HG02642 (cell line): ENCODE results near the gene ALKBH4.
"Not testable (repeated sequence)": the region's sequence is repeated elsewhere in the genome, so short reads cannot be mapped to it uniquely, and the experiment has no call there.

Experiments
- ATAC-seq: cut with Tn5 transposase; IDR thresholded peaks from one replicate; pipeline ENCODE4 v1.9.1; 2021; ENCODE audit warnings: mild to moderate bottlenecking; ENCODE audit not compliant: unreplicated experiment, poor library complexity

ALKBH4 gene

GRCh38 chr7:102464577-102465280, at the start of gene ALKBH4, which contains the start of gene LRWD1:
Gene ALKBH4, minus strand, starts transcription at chr7:102464863. Its CDS starts 27 bp downstream, at chr7:102464836.
Gene LRWD1, plus strand, starts transcription at chr7:102464984. Its CDS starts 97 bp downstream, at chr7:102465081.
- peak; percentile 93 for ATAC-seq

DNA sequence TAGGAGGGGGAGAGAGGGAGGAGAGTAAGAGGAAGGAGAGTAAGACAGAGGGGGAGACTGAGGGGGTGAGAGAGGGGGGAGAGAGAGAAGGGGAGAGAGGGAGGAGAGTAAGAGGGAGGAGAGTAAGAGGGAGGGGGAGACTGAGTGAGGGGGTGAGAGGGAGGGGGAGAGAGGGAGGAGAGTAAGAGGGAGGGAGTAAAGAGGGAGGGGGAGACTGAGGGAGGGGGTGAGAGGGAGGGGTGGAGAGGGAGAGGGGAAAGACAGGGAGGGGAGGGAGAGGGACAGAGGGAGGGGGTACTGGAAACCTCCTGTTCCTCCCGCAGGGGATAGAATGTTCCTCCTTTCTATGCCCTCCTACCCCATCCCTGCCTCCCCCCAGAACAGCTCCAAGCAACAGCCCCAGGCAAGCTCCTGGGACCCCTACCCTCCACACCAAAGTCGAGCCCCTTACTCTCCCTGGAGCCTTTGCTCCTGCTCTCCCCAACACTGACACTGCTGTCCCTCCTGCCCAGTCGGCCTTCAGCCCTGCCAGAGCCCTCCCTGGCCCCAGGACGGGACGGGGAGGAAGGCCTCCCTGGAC, 48.1 kb upstream of the ALKBH4 start:
- ATAC-seq = not testable (repeated sequence)

DNA sequence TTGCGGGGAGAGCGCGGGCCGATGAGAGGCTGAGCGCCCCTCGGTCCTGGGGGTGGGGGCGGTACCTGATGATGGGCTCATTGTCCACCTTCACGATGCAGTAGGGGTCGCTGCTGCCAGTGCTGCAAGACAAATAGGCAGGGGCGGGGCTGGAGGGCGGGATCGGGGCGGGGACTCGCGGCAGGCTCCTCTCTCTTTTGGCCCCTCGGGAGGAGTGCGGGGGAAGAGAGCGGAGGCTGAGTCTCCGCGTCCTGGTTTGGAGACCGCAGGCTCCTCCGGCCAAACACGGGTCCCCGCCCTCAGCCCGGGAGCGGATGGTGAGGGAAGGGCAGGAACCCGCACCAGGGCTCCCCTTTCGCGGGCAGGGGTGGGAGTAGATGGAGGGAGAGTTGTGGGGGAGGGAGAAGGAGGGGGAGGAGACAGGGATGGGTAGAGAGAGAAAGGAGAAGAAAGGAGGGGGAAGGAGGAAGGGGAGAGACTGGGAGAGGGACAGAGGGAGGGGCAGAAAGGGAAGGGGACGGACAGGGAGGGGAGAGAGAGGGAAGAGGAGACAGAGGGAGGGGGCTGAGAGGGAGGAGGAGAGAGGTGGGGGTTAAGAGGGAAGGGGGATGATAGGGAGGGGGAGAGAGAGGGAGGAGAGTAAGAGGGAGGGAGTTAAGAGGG, 47.3 kb upstream of the ALKBH4 start:
- ATAC-seq = peak; percentile 36

GRCh38 chr7:102510575-102510974, 45.9 kb upstream of the ALKBH4 start:
- not testable (repeated sequence) for ATAC-seq

GRCh38 chr7:102507410-102508088, 42.9 kb upstream of the ALKBH4 start:
- not testable (repeated sequence) for ATAC-seq

- not testable (repeated sequence) for ATAC-seq
These were observed 40.9 kb upstream of the ALKBH4 start for GRCh38 chr7:102505298-102506185.

DNA sequence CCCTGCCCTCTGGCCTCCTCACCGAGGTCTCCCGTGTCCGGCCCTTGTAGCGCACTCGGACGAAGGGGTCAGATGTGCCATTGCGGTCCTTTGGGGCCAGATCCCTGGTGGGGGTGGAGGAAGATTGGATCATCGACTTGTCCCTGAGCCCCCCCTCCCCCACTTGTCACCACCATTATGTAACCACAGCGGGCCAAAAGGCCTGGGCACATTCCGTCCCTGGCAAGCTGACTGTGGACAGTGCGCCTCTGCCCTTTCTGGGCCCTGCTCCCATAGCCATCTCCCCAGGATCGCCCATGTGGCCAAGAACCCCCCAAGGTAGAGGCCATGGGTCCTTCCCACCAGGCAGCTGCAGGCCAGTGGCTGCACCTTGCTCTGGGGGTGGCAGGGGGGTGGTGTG, 38.5 kb upstream of the ALKBH4 start:
- ATAC-seq = not testable (repeated sequence)

DNA sequence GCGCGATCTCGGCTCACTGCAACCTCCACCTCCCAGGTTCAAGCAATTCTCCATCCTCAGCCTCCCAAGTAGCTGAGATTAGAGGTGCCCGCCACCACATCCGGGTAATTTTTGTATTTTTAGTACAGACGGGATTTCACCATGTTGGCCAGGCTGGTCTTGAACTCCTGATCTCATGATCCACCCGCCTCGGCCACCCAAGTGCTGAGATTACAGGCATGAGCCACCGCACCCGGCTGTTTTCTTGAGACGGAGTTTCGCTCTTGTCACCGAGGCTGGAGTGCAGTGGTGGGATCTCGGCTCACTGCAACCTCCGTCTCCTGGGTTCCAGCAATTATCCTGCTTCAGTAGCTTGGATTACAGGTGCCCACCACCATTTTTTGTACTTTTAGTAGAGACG, 33.7 kb upstream of the ALKBH4 start:
- not testable (repeated sequence) for ATAC-seq

DNA sequence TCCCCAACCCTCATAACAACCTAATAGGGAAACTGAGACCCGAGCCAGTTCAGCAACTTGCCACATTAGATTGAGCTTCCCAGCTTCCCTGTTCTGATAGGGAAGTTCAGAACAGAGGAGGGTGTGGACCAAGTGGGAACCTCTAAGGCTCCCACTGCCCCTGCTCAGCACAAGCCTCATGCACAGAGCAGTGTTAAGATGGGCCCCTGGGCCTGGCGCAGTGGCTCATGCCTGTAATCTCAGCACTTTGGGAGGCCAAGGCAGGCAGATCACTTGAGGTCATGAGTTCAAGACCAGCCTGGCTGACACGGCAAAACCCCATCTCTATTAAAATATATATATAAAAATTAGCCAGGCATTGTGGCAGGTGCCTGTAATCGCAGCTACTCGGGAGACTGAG, 32.6 kb upstream of the ALKBH4 start:
- not testable (repeated sequence) for ATAC-seq

DNA sequence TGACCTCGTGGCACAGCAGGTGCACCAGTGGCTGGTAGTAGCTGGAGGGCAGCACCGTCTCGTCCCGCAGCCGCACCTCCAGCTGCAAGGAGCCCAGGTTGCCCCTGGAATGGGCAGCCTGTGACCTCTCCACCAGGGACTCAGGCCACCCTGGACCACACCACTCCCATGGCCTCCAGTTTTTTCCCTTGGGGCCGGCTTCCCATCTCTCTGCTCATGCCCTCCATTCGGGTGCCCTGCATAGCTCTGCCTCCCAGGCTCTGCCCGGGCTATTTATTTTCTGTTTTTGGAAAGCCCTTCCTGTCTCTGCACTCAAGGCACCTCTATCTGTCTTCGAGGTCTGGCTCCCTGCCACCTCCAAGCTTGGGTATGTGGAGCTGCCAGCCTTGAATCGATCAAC, 32.2 kb upstream of the ALKBH4 start:
- ATAC-seq = not testable (repeated sequence)

- ATAC-seq = peak; percentile 71
These were observed 29.9 kb upstream of the ALKBH4 start for GRCh38 chr7:102494473-102495149.

- not testable (repeated sequence) for ATAC-seq
These were observed 29.4 kb upstream of the ALKBH4 start for GRCh38 chr7:102494026-102494425.

- ATAC-seq = not testable (repeated sequence)
These were observed 28.7 kb upstream of the ALKBH4 start for GRCh38 chr7:102493220-102493935.

- ATAC-seq = peak; percentile 56
These were observed 25.9 kb upstream of the ALKBH4 start for GRCh38 chr7:102490529-102491075.

DNA sequence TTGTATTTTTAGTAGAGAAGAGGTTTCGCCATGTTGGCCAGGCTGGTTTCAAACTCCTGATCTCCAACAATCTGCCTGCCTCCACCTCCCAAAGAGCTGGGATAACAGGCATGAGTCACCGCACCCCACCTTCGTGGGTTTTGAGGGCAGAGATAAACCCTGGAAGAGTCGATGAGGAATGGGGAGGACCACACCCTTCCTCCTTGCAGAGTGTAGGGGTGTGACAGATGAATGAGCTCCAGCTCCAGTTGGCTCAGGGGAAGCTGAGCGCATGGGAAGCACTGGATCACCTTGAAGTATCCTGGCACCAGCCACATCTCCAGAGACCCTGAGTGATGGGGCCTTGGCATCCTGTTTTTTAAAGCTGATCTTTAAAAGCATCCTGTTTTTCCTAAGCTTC, 19.7 kb upstream of the ALKBH4 start:
- ATAC-seq = not testable (repeated sequence)

GRCh38 chr7:102481962-102482361, 17.3 kb upstream of the ALKBH4 start:
- not testable (repeated sequence) for ATAC-seq

GRCh38 chr7:102479982-102480637, 15.4 kb upstream of the ALKBH4 start:
- not testable (repeated sequence) for ATAC-seq

DNA sequence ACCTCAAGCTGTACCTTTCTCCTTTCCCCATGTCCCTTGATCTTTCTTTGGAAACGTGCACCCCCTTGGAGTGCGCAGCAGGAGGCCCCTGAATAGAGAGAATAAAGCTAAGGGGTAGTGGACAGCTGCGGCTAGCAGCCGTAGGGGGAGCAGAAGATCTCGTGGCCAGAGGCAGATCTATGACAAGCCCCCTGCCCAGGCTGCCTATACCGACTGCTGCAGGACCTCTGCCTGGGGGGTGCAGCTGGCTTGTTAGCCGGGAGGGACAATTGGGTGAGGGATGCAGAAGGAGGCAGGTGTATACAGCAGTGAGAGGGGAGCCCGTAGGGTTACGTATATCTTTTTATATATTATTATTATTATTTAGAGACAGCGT, 14.5 kb upstream of the ALKBH4 start:
- peak; percentile 27 for ATAC-seq
